Adrenal gland (tissue), 12 donors: Measurements from ENCODE around the gene KRTAP4-4. TPM values are rescaled to one million over a fixed set of nuclear protein-coding genes. Genes with fewer than 3 reads are reported as not detected.

Source experiments
- DNase-seq, 7 donors: peaks; one replicate each; pipeline ENCODE4 v3.0.0-alpha.2; 2019 to 2020
- H3K27ac ChIP-seq, 5 donors: fragments of 200-600 bp; sonication (generic) in 4 of 5; 1 replicate in 3 of 5; 2 replicates in 2 of 5; pipeline versions ENCODE4 v1.5.1 to v1.8.0; 2016 to 2020; ENCODE audit warnings: mild to moderate bottlenecking in 1 of 5
- H3K27me3 ChIP-seq: fragments of 200-600 bp; 2 replicates; pipeline ENCODE4 v1.8.0; 2021
- H3K36me3 ChIP-seq, 2 donors: fragments of 200-600 bp; replicated peaks in 1 of 2; 1 replicate in 1 of 2; 2 replicates in 1 of 2; pipeline versions ENCODE4 v1.5.1 to v1.8.0; 2018 to 2022
- H3K4me1 ChIP-seq, 2 donors: fragments of 200-600 bp; replicated peaks in 1 of 2; 1 replicate in 1 of 2; 2 replicates in 1 of 2; pipeline versions ENCODE4 v1.5.1 to v1.8.0; 2018 to 2021
- H3K4me3 ChIP-seq, 4 donors: fragments of 200-600 bp; sonication (generic) in 3 of 4; one replicate each; pipeline ENCODE4 v1.5.1; 2016 to 2018
- H3K9me3 ChIP-seq, 3 donors: fragments of 200-600 bp; sonication (generic) in 1 of 3; replicated peaks in 1 of 3; 1 replicate in 2 of 3; 2 replicates in 1 of 3; pipeline versions ENCODE4 v1.5.1 to v1.8.0; 2016 to 2021
- POLR2A ChIP-seq, 2 donors: fragments of 450-650 bp; IDR thresholded peaks; one replicate each; pipeline ENCODE4 v1.6.1; 2017; ENCODE audit warnings: antibody characterized with exemption in 2 of 2, mild to moderate bottlenecking in 2 of 2, moderate library complexity in 1 of 2
- WGBS, 4 donors: extraction: QIAGEN DNeasy Blood & Tissue Kit in 2 of 4; methylation state at CpG; one replicate each; pipeline versions ENCODE4 v1.1.5 to v1.1.7; 2013 to 2017; 5-methylcytosine and 5-hydroxymethylcytosine counted together
- intact Hi-C, 2 donors: fragments of 100-400 bp; cut with DNase I; formaldehyde crosslinking; loops; one replicate each; pipeline versions ENCODE4 v1.14.1 to v1.15.0; 2022 to 2023
- polyA plus RNA-seq, 3 donors: library from polyadenylated mRNA; stranded (reverse); fragments of 200-250 nt in 2 of 3; fragments of 350-450 nt in 1 of 3; fragmentation: Illumina TruSeq in 1 of 3; extraction: RNeasy Lipid Tissue Mini Kit (QIAGEN cat#74804) in 1 of 3; gene quantifications; one replicate each; pipeline ENCODE4 v1.2.3, GENCODE V29; 2013 to 2014
- total RNA-seq, 9 donors: library from RNA; depleted of rRNA in 4 of 9; stranded (reverse); fragments of >200 nt in 4 of 9; fragments of 120-200 nt in 1 of 9; fragmentation: NEBNext Ultra II Directional in 1 of 9; extraction: Animal tissue kit (Norgen Biotek cat#: 25700) in 1 of 9; gene quantifications; one replicate each; pipeline versions ENCODE4 v1.1.0 to v1.2.4, GENCODE V29; 2013 to 2023
- TF ChIP-seq, protein P1 (sequence below), 6 experiments: fragments of 450-650 bp in 4 of 6; fragments of 200-600 bp in 2 of 6; sonication (generic) in 1 of 6; IDR thresholded peaks; 1 replicate in 5 of 6; 2 replicates in 1 of 6; pipeline versions ENCODE4 v1.5.1 to v1.8.0; 2016 to 2021; ENCODE audit warnings: antibody characterized with exemption in 6 of 6, mild to moderate bottlenecking in 2 of 6, moderate library complexity in 1 of 6
- donor health status: healthy with polysubstance abuse.
- donor health status: Bipolar disorder and iron deficiency.
- donor health status: DM: yes; HTN: yes; CAD: no.
- donor health status: DM: no; HTN: no; CAD: no.
- donor health status: DM: no; HTN: no; CAD: no.
- donor health status: DM: yes; HTN: yes; CAD: no.

The KRTAP4-4 gene
- total and polyA plus RNA-seq, 12 donors: not detected

- Histone ChIP-seq H3K4me1 (no peaks in the 10 kb centered on the region), H3K4me3 (no peak overlapping the region), H3K9me3 (no peaks in the 10 kb centered on the region), H3K27ac (no peak overlapping the region), H3K36me3 (no peaks in the 10 kb centered on the region), H3K27me3 (peaks cover 5% of the 10 kb centered on the region)
- DNase-seq: no peak
- WGBS, 4 donors: 85 to 94% (median 88%) methylated on average over 2 of the region's 2 CpGs
- intact Hi-C loops: no loop called here
- TF ChIP-seq, protein P1, sequence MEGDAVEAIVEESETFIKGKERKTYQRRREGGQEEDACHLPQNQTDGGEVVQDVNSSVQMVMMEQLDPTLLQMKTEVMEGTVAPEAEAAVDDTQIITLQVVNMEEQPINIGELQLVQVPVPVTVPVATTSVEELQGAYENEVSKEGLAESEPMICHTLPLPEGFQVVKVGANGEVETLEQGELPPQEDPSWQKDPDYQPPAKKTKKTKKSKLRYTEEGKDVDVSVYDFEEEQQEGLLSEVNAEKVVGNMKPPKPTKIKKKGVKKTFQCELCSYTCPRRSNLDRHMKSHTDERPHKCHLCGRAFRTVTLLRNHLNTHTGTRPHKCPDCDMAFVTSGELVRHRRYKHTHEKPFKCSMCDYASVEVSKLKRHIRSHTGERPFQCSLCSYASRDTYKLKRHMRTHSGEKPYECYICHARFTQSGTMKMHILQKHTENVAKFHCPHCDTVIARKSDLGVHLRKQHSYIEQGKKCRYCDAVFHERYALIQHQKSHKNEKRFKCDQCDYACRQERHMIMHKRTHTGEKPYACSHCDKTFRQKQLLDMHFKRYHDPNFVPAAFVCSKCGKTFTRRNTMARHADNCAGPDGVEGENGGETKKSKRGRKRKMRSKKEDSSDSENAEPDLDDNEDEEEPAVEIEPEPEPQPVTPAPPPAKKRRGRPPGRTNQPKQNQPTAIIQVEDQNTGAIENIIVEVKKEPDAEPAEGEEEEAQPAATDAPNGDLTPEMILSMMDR (IDR thresholded peaks at IDR 0.05): no peak
- TF ChIP-seq POLR2A (IDR thresholded peaks at IDR 0.05): no peak
Measured at GRCh38 chr17:41147531-41148204, 12.9 kb downstream of the KRTAP4-4 start.

GRCh38 chr17:41145261-41145660 is 15.3 kb downstream of the KRTAP4-4 start:
- no peak for DNase-seq
- intact Hi-C loops: no loop called here
- 78 to 87% (median 79%) methylated on average over 2 of the region's 2 CpGs for WGBS, 4 donors
- peaks cover 5% of the 10 kb centered on the region for H3K27me3 ChIP-seq
- no peak overlapping the region for H3K4me3 ChIP-seq
- TF ChIP-seq, protein P1 (IDR thresholded peaks at IDR 0.05): no peak
- no peak for TF ChIP-seq POLR2A (IDR thresholded peaks at IDR 0.05)
- H3K4me1 ChIP-seq: no peaks in the 10 kb centered on the region
- H3K9me3 ChIP-seq: peaks cover 0 to 4% (median 0%) of the 10 kb centered on the region in 3 donors
- H3K27ac ChIP-seq: no peak overlapping the region
- no peaks in the 10 kb centered on the region for H3K36me3 ChIP-seq

DNA sequence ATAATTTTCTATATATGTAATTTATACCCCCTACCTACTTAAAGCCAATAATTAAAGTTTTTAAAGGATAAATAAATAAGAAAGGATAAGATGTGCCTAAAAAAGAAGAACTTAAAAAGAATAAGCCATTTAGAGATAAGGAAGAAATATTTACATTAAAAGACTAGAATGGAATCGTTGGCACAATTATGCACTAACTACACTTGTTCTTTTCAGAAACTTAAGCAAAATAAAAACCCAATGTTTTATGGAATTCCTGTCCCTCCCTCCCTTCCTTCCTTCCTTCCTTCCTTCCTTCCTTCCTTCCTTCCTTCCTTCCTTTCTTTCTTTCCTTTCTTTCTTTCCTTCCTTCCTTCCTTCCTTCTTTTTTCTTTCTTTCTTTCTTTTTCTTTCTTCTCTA is 15.7 kb downstream of the KRTAP4-4 start:
- intact Hi-C loops: no loop called here
- DNase-seq: no peak
- Histone ChIP-seq H3K36me3 (no peaks in the 10 kb centered on the region), H3K27ac (no peak overlapping the region), H3K9me3 (peaks cover 0 to 4% (median 0%) of the 10 kb centered on the region in 3 donors), H3K27me3 (peaks cover 5% of the 10 kb centered on the region), H3K4me1 (no peaks in the 10 kb centered on the region), H3K4me3 (no peak overlapping the region)
- TF ChIP-seq, protein P1 (IDR thresholded peaks at IDR 0.05): no peak
- TF ChIP-seq POLR2A (IDR thresholded peaks at IDR 0.05): no peak
- 81 to 93% (median 84%) methylated on average over 1 of the region's 1 CpG for WGBS, 4 donors

DNA sequence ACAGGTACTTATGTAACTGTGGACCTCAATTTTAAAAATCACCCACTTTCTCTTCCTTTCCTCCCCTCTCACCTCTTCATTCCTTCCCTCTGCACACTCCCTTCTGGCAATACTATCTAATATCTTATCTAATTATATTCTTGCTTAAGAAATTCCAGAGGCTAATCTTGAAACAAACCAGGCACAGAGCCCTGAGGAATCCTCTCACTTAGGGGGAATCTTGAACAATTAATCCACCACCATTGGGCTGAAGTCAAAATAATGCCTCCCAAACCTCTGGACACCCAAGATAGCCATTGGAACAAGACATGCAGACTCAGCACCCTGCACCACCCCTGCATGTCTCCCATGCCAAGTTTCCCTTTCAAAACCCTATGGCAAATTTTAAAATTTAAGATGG is 19.2 kb downstream of the KRTAP4-4 start:
- H3K27me3 ChIP-seq: no peaks in the 10 kb centered on the region
- H3K4me3 ChIP-seq: no peak overlapping the region
- no peak overlapping the region for H3K27ac ChIP-seq
- no peaks in the 10 kb centered on the region for H3K4me1 ChIP-seq
- TF ChIP-seq, protein P1 (IDR thresholded peaks at IDR 0.05): no peak
- no peak for TF ChIP-seq POLR2A (IDR thresholded peaks at IDR 0.05)
- intact Hi-C loops: no loop called here
- no peaks in the 10 kb centered on the region for H3K36me3 ChIP-seq
- DNase-seq: no peak
- peaks cover 0 to 4% (median 0%) of the 10 kb centered on the region in 3 donors for H3K9me3 ChIP-seq
